ENCODE measurements around the gene POLR2L. TPM values are rescaled to one million over a fixed set of nuclear protein-coding genes. Genes with fewer than 3 reads are reported as not detected.
A peak's percentile ranks its signal among the peaks of the same experiment; 100 is the strongest.

Gene POLR2L
- total and polyA plus RNA-seq, 2 of the 13 experiments (the other 11 are each of a cell fraction or from before 2014, with no cell fraction given): 104 to 114 TPM

DNA sequence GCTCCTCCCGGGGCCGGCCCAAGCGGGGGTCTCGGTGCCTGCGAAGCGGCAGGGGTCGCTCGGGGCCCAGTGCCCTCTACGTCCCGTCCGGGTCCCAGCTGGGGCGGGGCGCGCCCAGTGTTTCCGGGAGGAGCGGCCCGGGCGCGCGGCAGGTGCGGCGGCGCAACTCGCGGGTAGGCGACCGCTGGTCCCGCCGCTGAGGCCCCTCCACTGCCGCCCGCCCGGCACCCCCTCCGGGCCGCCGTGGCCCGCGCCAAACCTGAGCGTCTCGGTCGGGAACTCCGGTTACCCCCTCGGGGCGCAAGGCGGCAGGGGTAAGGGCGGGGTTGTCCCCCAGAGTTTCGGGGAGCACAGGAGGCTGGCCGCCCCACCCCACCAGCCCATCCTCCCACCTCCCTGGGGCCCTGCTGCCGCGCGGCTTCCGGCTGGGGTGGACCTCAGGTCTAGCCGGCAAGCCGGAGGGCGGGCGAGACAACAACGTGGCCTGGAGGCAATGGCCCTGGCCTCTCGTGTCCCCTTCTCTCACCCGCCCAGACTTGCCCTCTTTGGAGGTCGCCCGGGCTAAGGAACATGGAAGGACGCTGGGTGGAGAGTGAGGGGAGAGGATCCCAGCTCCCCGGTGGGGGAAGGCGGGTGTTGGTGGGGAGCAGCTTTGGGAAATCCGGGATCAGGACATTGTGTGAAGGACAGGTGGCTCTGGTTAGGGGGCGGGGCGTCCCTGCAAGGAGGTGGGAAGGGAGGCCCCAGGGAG, 15.0 kb downstream of the POLR2L start (continued):
- TF ChIP-seq, protein P1, sequence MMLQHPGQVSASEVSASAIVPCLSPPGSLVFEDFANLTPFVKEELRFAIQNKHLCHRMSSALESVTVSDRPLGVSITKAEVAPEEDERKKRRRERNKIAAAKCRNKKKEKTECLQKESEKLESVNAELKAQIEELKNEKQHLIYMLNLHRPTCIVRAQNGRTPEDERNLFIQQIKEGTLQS (CRISPR knock-in tag; IDR thresholded peaks at IDR 0.05): no peak
- TF ChIP-seq ZNF816 (CRISPR knock-in tag; IDR thresholded peaks at IDR 0.05; ENCODE audit: borderline replicate concordance): no peak
- peak; percentile 49 for TF ChIP-seq MED1 (CRISPR knock-in tag; IDR thresholded peaks at IDR 0.05)
- peak; percentile 82 for TF ChIP-seq SP5 (CRISPR knock-in tag; IDR thresholded peaks at IDR 0.05; ENCODE audit: borderline replicate concordance, low read depth)
- TF ChIP-seq ZNF33B (CRISPR knock-in tag; IDR thresholded peaks at IDR 0.05): no peak
- peak; percentile 90; the same call in 1 of the 2 replicates for TF ChIP-seq ZNF556 (CRISPR knock-in tag; IDR thresholded peaks at IDR 0.05; ENCODE audit: borderline replicate concordance)
- TF ChIP-seq, protein P2, sequence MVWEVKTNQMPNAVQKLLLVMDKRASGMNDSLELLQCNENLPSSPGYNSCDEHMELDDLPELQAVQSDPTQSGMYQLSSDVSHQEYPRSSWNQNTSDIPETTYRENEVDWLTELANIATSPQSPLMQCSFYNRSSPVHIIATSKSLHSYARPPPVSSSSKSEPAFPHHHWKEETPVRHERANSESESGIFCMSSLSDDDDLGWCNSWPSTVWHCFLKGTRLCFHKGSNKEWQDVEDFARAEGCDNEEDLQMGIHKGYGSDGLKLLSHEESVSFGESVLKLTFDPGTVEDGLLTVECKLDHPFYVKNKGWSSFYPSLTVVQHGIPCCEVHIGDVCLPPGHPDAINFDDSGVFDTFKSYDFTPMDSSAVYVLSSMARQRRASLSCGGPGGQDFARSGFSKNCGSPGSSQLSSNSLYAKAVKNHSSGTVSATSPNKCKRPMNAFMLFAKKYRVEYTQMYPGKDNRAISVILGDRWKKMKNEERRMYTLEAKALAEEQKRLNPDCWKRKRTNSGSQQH (CRISPR knock-in tag; IDR thresholded peaks at IDR 0.05; ENCODE audit: low read depth): peak; percentile 59; the same call in 1 of the 2 replicates
- TF ChIP-seq, protein P3, sequence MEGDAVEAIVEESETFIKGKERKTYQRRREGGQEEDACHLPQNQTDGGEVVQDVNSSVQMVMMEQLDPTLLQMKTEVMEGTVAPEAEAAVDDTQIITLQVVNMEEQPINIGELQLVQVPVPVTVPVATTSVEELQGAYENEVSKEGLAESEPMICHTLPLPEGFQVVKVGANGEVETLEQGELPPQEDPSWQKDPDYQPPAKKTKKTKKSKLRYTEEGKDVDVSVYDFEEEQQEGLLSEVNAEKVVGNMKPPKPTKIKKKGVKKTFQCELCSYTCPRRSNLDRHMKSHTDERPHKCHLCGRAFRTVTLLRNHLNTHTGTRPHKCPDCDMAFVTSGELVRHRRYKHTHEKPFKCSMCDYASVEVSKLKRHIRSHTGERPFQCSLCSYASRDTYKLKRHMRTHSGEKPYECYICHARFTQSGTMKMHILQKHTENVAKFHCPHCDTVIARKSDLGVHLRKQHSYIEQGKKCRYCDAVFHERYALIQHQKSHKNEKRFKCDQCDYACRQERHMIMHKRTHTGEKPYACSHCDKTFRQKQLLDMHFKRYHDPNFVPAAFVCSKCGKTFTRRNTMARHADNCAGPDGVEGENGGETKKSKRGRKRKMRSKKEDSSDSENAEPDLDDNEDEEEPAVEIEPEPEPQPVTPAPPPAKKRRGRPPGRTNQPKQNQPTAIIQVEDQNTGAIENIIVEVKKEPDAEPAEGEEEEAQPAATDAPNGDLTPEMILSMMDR (CRISPR knock-in tag; IDR thresholded peaks at IDR 0.05): peak; percentile 36
- peak; percentile 71 for TF ChIP-seq RBFOX2 (IDR thresholded peaks at IDR 0.05; ENCODE audit: low read depth, low read length)
- peak; percentile 57; the same call in 1 of the 3 replicates for TF ChIP-seq MXI1 (IDR thresholded peaks at IDR 0.05; ENCODE audit: borderline replicate concordance, low read depth, low read length)
- TF ChIP-seq, protein P4, sequence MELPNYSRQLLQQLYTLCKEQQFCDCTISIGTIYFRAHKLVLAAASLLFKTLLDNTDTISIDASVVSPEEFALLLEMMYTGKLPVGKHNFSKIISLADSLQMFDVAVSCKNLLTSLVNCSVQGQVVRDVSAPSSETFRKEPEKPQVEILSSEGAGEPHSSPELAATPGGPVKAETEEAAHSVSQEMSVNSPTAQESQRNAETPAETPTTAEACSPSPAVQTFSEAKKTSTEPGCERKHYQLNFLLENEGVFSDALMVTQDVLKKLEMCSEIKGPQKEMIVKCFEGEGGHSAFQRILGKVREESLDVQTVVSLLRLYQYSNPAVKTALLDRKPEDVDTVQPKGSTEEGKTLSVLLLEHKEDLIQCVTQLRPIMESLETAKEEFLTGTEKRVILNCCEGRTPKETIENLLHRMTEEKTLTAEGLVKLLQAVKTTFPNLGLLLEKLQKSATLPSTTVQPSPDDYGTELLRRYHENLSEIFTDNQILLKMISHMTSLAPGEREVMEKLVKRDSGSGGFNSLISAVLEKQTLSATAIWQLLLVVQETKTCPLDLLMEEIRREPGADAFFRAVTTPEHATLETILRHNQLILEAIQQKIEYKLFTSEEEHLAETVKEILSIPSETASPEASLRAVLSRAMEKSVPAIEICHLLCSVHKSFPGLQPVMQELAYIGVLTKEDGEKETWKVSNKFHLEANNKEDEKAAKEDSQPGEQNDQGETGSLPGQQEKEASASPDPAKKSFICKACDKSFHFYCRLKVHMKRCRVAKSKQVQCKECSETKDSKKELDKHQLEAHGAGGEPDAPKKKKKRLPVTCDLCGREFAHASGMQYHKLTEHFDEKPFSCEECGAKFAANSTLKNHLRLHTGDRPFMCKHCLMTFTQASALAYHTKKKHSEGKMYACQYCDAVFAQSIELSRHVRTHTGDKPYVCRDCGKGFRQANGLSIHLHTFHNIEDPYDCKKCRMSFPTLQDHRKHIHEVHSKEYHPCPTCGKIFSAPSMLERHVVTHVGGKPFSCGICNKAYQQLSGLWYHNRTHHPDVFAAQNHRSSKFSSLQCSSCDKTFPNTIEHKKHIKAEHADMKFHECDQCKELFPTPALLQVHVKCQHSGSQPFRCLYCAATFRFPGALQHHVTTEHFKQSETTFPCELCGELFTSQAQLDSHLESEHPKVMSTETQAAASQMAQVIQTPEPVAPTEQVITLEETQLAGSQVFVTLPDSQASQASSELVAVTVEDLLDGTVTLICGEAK (IDR thresholded peaks at IDR 0.05): no peak
- TF ChIP-seq, protein P4 (CRISPR knock-in tag; IDR thresholded peaks at IDR 0.05): peak; percentile 64; the same call in 1 of the 2 replicates
- TF ChIP-seq MBNL3 (CRISPR knock-in tag; conservative IDR thresholded peaks at IDR 0.05): no peak
- TF ChIP-seq ZNF546 (CRISPR knock-in tag; conservative IDR thresholded peaks at IDR 0.05): no peak
- TF ChIP-seq ZNF781 (CRISPR knock-in tag; IDR thresholded peaks at IDR 0.05; ENCODE audit: borderline replicate concordance, not compliant biosample characterization): peak; percentile 20
- TF ChIP-seq ARID2 (CRISPR knock-in tag; IDR thresholded peaks at IDR 0.05; ENCODE audit: borderline replicate concordance): no peak
